Gastrocnemius medialis (tissue), 4 donors: Measurements from ENCODE around the gene FEN1. TPM values are rescaled to one million over a fixed set of nuclear protein-coding genes. Genes with fewer than 3 reads are reported as not detected.

Experiments used
- ATAC-seq, 2 donors: fragments of 150-250 bp; one replicate each; pipeline ENCODE4 v1.9.1; 2016
- DNase-seq, 2 donors: peaks; one replicate each; pipeline ENCODE4 v3.0.0-alpha.2; 2019
- H3K27ac ChIP-seq, 4 donors: fragments of 200-600 bp; sonication (generic); 1 replicate in 1 of 4; 2 replicates in 3 of 4; pipeline ENCODE4 v1.5.1; 2016 to 2018; ENCODE audit warnings: mild to moderate bottlenecking in 2 of 4, moderate library complexity in 1 of 4
- H3K27me3 ChIP-seq, 3 donors: fragments of 200-600 bp; sonication (generic) in 2 of 3; 1 replicate in 1 of 3; 2 replicates in 2 of 3; pipeline versions ENCODE4 v1.5.1 to v1.6.0; 2016 to 2019; ENCODE audit warnings: mild to moderate bottlenecking in 1 of 3, moderate library complexity in 1 of 3
- H3K36me3 ChIP-seq, 2 donors: fragments of 200-600 bp; sonication (generic) in 1 of 2; one replicate each; pipeline ENCODE4 v1.5.1; 2017 to 2018
- H3K4me1 ChIP-seq, 2 donors: fragments of 200-600 bp; sonication (generic) in 1 of 2; one replicate each; pipeline ENCODE4 v1.5.1; 2016 to 2017; ENCODE audit warnings: mild to moderate bottlenecking in 2 of 2
- H3K4me3 ChIP-seq, 4 donors: fragments of 200-600 bp; sonication (generic) in 3 of 4; 1 replicate in 1 of 4; 2 replicates in 3 of 4; pipeline ENCODE4 v1.5.1; 2016 to 2019; ENCODE audit warnings: mild to moderate bottlenecking in 2 of 4
- H3K9me3 ChIP-seq, 3 donors: fragments of 200-600 bp; sonication (generic) in 2 of 3; 1 replicate in 1 of 3; 2 replicates in 2 of 3; pipeline ENCODE4 v1.5.1; 2016 to 2019
- POLR2A ChIP-seq, 2 donors: fragments of 450-650 bp; IDR thresholded peaks; one replicate each; pipeline ENCODE4 v1.6.1; 2017; ENCODE audit warnings: antibody characterized with exemption in 2 of 2, mild to moderate bottlenecking in 2 of 2, moderate library complexity in 2 of 2
- in situ Hi-C, 4 donors: fragments of 200-750 bp; cut with MboI; loops; one replicate each; pipeline versions ENCODE4 v1.15.0 to v1.8.0; 2017; ENCODE audit warnings: low sequenced_read_pairs in 4 of 4
- intact Hi-C: fragments of 100-400 bp; cut with DNase I; formaldehyde crosslinking; loops from one replicate; pipeline ENCODE4 v1.15.1; 2023; ENCODE audit warnings: low total_unique reads
- total RNA-seq, 4 donors: library from RNA; depleted of rRNA; stranded (reverse); fragments of >200 nt; gene quantifications; one replicate each; pipeline versions ENCODE4 v1.1.0 to v1.2.3, GENCODE V29; 2016
- TF ChIP-seq, protein P1 (sequence below), 5 experiments: fragments of 450-650 bp in 3 of 5; fragments of 200-600 bp in 2 of 5; sonication (generic) in 2 of 5; IDR thresholded peaks in 4 of 5; conservative IDR thresholded peaks in 1 of 5; 1 replicate in 4 of 5; 2 replicates in 1 of 5; pipeline ENCODE4 v1.5.1; 2016 to 2019; ENCODE audit warnings: antibody characterized with exemption in 5 of 5, mild to moderate bottlenecking in 3 of 5, moderate library complexity in 3 of 5

The FEN1 gene
- total RNA-seq, 4 donors from 2014 or later, result 7.4 to 15.7 (median 9.5) TPM

DNA sequence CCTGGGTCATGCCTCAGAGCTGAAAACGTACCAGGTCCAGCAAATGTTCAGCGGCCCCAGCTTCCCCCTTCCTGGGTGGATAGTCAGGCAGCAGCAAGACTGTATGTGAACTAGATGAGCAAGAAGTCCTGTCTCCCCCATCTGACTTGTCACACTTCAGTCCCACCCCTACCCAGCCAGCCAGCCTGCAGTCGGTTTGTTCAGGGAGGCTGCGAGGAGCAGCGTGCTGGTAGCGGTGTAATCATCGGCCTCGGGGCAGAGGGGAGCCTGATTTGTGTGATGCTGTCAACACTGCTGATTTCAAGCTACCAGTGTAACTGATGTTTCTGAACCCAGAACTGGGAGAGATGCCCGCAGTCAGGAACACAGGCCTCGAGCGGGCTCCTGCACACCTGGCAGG lies 9.9 kb upstream of the FEN1 start:
- intact Hi-C loops, result no loop called here
- Histone ChIP-seq H3K4me1 (no peaks in the 10 kb centered on the region), H3K27ac (no peak overlapping the region), H3K9me3 (no peaks in the 10 kb centered on the region), H3K36me3 (peaks cover 0 to 20% of the 10 kb centered on the region in 2 donors), H3K27me3 (no peaks in the 10 kb centered on the region), H3K4me3 (no peak overlapping the region)
- no peak for TF ChIP-seq POLR2A (IDR thresholded peaks at IDR 0.05)
- TF ChIP-seq, protein P1, sequence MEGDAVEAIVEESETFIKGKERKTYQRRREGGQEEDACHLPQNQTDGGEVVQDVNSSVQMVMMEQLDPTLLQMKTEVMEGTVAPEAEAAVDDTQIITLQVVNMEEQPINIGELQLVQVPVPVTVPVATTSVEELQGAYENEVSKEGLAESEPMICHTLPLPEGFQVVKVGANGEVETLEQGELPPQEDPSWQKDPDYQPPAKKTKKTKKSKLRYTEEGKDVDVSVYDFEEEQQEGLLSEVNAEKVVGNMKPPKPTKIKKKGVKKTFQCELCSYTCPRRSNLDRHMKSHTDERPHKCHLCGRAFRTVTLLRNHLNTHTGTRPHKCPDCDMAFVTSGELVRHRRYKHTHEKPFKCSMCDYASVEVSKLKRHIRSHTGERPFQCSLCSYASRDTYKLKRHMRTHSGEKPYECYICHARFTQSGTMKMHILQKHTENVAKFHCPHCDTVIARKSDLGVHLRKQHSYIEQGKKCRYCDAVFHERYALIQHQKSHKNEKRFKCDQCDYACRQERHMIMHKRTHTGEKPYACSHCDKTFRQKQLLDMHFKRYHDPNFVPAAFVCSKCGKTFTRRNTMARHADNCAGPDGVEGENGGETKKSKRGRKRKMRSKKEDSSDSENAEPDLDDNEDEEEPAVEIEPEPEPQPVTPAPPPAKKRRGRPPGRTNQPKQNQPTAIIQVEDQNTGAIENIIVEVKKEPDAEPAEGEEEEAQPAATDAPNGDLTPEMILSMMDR (IDR thresholded peaks at IDR 0.05 in 4 of 5, conservative IDR thresholded peaks at IDR 0.05 in 1 of 5), result no peak
- in situ Hi-C loops, result loop anchor here in 1 of 4 donors (25.0 kb wide), 1 partner anchor 529 kb away; no protein-coding TSS in a partner anchor
- DNase-seq, result no peak
- ATAC-seq, result no peak

DNA sequence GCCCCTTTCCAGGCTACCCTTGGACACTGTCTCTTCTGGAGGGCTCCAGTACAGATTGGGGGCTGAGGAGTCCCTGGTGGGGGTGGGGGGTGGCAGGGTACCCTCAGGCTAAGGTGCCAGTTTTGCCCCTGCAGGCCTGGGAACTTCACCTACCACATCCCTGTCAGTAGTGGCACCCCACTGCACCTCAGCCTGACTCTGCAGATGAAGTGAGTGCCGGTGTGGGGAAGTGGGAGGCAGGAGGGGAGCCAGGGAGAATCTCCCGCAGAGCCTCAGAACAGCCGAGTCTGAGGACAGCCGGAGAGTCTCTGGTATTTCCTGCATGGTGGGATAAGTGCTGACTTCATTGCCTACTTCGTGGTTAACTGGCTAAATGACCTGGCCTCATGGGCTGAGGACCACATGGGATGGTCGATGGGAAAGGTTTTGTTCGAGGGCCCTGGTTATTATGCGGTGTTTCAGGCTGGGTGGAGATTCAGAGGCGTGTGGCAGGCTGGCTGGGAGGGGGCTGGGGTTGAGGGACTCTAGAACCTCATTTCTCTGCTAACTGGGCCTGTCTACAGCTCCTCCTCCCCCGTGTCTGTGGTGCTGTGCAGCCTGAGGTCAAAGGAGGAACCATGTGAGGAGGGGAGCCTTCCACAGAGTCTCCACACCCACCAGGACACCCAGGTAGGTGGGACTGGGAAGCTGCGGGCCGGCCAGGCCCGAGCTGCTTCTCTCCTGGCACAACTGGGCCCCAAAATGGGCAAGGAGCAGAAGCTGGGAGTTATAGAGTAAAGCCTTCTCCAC lies 8.8 kb upstream of the FEN1 start:
- H3K27me3 ChIP-seq, result no peaks in the 10 kb centered on the region
- in situ Hi-C loops, result loop anchor here in 1 of 4 donors (25.0 kb wide), 1 partner anchor 528 kb away; no protein-coding TSS in a partner anchor
- H3K9me3 ChIP-seq, result no peaks in the 10 kb centered on the region
- intact Hi-C loops, result no loop called here
- H3K4me3 ChIP-seq, result no peak overlapping the region
- ATAC-seq (no peak), DNase-seq (no peak)
- H3K36me3 ChIP-seq, result peaks cover 0 to 31% of the 10 kb centered on the region in 2 donors
- no peak overlapping the region for H3K27ac ChIP-seq
- no peaks in the 10 kb centered on the region for H3K4me1 ChIP-seq
- TF ChIP-seq POLR2A (IDR thresholded peaks at IDR 0.05), result no peak
- TF ChIP-seq, protein P1 (IDR thresholded peaks at IDR 0.05 in 4 of 5, conservative IDR thresholded peaks at IDR 0.05 in 1 of 5), result no peak

DNA sequence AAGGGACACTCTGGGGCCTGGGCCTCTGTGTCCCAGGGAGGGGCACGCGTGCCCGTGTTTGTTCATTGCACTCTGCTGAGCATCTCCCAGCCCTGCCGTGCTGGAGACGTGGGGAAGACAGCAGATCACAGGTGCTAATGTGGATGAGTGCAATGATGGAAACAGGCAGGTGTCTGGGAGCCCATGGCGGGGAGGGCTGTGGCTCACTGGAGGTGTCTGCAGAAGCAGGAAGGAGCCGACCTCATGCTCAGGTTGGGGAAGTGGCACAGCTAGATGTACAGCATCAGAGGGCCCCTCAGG lies 8.3 kb upstream of the FEN1 start:
- ATAC-seq, result no peak
- Histone ChIP-seq H3K27ac (no peak overlapping the region), H3K4me1 (no peaks in the 10 kb centered on the region), H3K36me3 (peaks cover 0 to 37% of the 10 kb centered on the region in 2 donors), H3K27me3 (no peaks in the 10 kb centered on the region), H3K4me3 (no peak overlapping the region), H3K9me3 (no peaks in the 10 kb centered on the region)
- in situ Hi-C loops, result loop anchor here in 1 of 4 donors (25.0 kb wide), 1 partner anchor 528 kb away; no protein-coding TSS in a partner anchor
- intact Hi-C loops, result no loop called here
- no peak for DNase-seq
- TF ChIP-seq, protein P1 (IDR thresholded peaks at IDR 0.05 in 4 of 5, conservative IDR thresholded peaks at IDR 0.05 in 1 of 5), result no peak
- no peak for TF ChIP-seq POLR2A (IDR thresholded peaks at IDR 0.05)

DNA sequence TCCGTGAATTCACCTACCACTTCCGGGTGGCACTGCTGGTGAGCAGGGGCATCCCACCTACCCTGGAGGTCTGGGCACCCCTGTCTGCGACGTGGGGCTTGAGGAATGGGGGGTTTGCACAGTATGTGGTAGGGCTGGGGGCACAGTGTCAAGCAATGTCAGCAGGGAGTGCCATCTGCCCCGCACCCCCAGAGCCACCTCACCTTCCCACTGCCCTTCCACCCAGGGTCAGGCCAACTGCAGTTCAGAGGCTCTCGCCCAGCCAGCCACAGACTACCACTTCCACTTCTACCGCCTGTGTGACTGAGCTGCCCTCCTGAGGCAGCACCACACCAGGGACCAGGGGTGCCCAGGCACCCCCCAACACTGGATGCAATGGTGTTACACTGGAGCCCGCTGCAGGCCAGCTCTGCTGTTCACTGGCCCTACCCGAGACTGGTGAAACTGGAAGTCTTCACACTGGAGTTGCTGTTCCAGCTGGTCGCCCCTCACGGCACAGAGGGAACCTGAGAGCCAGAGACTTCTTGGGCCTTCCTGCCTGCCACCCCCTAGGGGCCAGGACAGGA lies 6.8 kb upstream of the FEN1 start:
- peaks cover 0 to 49% of the 10 kb centered on the region in 2 donors for H3K36me3 ChIP-seq
- H3K4me3 ChIP-seq, result no peak overlapping the region
- no peak for ATAC-seq
- no peak for TF ChIP-seq POLR2A (IDR thresholded peaks at IDR 0.05)
- TF ChIP-seq, protein P1 (IDR thresholded peaks at IDR 0.05 in 4 of 5, conservative IDR thresholded peaks at IDR 0.05 in 1 of 5), result no peak
- H3K9me3 ChIP-seq, result no peaks in the 10 kb centered on the region
- intact Hi-C loops, result no loop called here
- H3K27me3 ChIP-seq, result no peaks in the 10 kb centered on the region
- no peak overlapping the region for H3K27ac ChIP-seq
- no peak for DNase-seq
- in situ Hi-C loops, result loop anchor here in 1 of 4 donors (25.0 kb wide), 1 partner anchor 526 kb away; no protein-coding TSS in a partner anchor
- H3K4me1 ChIP-seq, result no peaks in the 10 kb centered on the region
